Neutrophil (primary cell): ENCODE data around the gene OSBPL8.

Experiments
- H3K27ac ChIP-seq: fragments of 200-600 bp; sonication (generic); 2 replicates; pipeline ENCODE4 v1.5.1; 2016; ENCODE audit warnings: mild to moderate bottlenecking, moderate library complexity
- H3K27me3 ChIP-seq: fragments of 200-600 bp; sonication (generic); 2 replicates; pipeline ENCODE4 v1.6.0; 2016; ENCODE audit warnings: mild to moderate bottlenecking
- H3K36me3 ChIP-seq: fragments of 200-600 bp; sonication (generic); 2 replicates; pipeline ENCODE4 v1.5.1; 2017
- H3K4me1 ChIP-seq, 2 experiments: fragments of 200-600 bp in 1 of 2; sonication (generic) in 1 of 2; 1 replicate in 1 of 2; 2 replicates in 1 of 2; pipeline versions ENCODE4 v1.5.1 to v1.6.1; 2013 to 2016; ENCODE audit warnings: low read depth in 1 of 2, low read length in 1 of 2, mild to moderate bottlenecking in 1 of 2, moderate library complexity in 1 of 2; ENCODE audit not compliant: control insufficient read depth in 1 of 2, insufficient read depth in 1 of 2
- H3K4me3 ChIP-seq, 2 experiments: fragments of 200-600 bp in 1 of 2; sonication (generic) in 1 of 2; 1 replicate in 1 of 2; 2 replicates in 1 of 2; pipeline ENCODE4 v1.5.1; 2013 to 2016; ENCODE audit warnings: low read depth in 1 of 2, low read length in 1 of 2, mild to moderate bottlenecking in 1 of 2, moderate library complexity in 1 of 2
- H3K9me3 ChIP-seq: fragments of 200-600 bp; sonication (generic); 2 replicates; pipeline ENCODE4 v1.5.1; 2016
- TF ChIP-seq, protein P1 (sequence below): fragments of 200-600 bp; sonication (generic); IDR thresholded peaks from 2 replicates; pipeline ENCODE4 v1.5.1; 2016; ENCODE audit warnings: antibody characterized with exemption

The OSBPL8 gene, protein sequence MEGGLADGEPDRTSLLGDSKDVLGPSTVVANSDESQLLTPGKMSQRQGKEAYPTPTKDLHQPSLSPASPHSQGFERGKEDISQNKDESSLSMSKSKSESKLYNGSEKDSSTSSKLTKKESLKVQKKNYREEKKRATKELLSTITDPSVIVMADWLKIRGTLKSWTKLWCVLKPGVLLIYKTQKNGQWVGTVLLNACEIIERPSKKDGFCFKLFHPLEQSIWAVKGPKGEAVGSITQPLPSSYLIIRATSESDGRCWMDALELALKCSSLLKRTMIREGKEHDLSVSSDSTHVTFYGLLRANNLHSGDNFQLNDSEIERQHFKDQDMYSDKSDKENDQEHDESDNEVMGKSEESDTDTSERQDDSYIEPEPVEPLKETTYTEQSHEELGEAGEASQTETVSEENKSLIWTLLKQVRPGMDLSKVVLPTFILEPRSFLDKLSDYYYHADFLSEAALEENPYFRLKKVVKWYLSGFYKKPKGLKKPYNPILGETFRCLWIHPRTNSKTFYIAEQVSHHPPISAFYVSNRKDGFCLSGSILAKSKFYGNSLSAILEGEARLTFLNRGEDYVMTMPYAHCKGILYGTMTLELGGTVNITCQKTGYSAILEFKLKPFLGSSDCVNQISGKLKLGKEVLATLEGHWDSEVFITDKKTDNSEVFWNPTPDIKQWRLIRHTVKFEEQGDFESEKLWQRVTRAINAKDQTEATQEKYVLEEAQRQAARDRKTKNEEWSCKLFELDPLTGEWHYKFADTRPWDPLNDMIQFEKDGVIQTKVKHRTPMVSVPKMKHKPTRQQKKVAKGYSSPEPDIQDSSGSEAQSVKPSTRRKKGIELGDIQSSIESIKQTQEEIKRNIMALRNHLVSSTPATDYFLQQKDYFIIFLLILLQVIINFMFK

GRCh38 chr12:76559400-76560085 lies at the start of gene OSBPL8:
OSBPL8 (minus strand) TSS chr12:76559771; CDS start chr12:76487551, 72,220 bp downstream.
- Histone ChIP-seq H3K4me1 (peaks cover 43 to 46% of the 10 kb centered on the region in 2 experiments), H3K36me3 (no peaks in the 10 kb centered on the region), H3K4me3 (peak within 1 kb of the TSS; percentile 92 to 99), H3K9me3 (no peaks in the 10 kb centered on the region), H3K27ac (peak within 1 kb of the TSS; percentile 94), H3K27me3 (no peaks in the 10 kb centered on the region)
- TF ChIP-seq, protein P1, sequence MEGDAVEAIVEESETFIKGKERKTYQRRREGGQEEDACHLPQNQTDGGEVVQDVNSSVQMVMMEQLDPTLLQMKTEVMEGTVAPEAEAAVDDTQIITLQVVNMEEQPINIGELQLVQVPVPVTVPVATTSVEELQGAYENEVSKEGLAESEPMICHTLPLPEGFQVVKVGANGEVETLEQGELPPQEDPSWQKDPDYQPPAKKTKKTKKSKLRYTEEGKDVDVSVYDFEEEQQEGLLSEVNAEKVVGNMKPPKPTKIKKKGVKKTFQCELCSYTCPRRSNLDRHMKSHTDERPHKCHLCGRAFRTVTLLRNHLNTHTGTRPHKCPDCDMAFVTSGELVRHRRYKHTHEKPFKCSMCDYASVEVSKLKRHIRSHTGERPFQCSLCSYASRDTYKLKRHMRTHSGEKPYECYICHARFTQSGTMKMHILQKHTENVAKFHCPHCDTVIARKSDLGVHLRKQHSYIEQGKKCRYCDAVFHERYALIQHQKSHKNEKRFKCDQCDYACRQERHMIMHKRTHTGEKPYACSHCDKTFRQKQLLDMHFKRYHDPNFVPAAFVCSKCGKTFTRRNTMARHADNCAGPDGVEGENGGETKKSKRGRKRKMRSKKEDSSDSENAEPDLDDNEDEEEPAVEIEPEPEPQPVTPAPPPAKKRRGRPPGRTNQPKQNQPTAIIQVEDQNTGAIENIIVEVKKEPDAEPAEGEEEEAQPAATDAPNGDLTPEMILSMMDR = peak; percentile 64

GRCh38 chr12:76608070-76608469 lies 48.5 kb upstream of the OSBPL8 start:
- no peak overlapping the region for H3K4me3 ChIP-seq
- no peaks in the 10 kb centered on the region for H3K9me3 ChIP-seq
- no peaks in the 10 kb centered on the region for H3K27me3 ChIP-seq
- no peak overlapping the region for H3K27ac ChIP-seq
- H3K36me3 ChIP-seq = no peaks in the 10 kb centered on the region
- peaks cover 4 to 7% of the 10 kb centered on the region in 2 experiments for H3K4me1 ChIP-seq
- TF ChIP-seq, protein P1 = no peak

DNA sequence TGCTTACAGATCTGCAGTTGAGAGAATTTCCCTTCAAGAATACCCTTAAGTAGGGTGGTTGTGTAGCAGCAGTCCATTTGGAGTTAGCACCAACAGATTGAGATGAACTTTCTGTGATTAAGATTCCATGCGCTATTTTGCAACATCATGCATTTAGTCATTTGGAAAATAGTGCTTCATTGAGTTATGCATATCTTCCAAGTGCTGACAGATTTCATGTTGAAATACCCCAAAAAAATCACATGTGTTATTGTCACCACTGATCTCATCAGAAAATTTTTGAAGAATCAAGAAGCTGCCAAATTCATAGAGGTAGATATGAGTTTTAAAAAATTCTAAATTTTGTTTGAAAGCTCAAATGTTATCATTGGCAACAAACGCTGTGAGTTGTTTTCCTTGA lies 35.5 kb upstream of the OSBPL8 start:
- Histone ChIP-seq H3K27ac (no peak overlapping the region), H3K9me3 (no peaks in the 10 kb centered on the region), H3K36me3 (no peaks in the 10 kb centered on the region), H3K4me3 (no peak overlapping the region), H3K27me3 (no peaks in the 10 kb centered on the region), H3K4me1 (peaks cover 0 to under 1% of the 10 kb centered on the region in 2 experiments)
- TF ChIP-seq, protein P1 = no peak

DNA sequence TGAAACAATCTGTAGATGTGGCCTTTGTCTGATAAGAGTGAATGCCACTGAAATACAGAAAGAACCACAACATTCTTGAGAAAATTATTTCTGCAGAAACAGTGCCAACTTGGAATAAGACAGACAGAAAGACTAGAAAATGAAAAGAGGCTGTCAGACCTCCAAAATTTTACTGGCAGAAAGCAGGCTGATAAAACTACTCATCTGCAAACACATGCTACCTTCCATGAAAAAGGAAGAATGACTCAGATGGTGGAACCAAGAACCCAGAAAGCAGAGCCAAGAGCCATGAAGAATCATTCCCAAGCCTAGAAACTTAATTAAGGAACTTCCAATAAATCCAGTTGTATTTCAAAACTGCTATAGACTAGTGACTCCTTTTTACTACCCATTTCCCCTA lies 31.9 kb upstream of the OSBPL8 start:
- TF ChIP-seq, protein P1 = no peak
- Histone ChIP-seq H3K9me3 (no peaks in the 10 kb centered on the region), H3K4me1 (peaks cover 33 to 34% of the 10 kb centered on the region in 2 experiments), H3K27me3 (no peaks in the 10 kb centered on the region), H3K27ac (no peak overlapping the region), H3K36me3 (no peaks in the 10 kb centered on the region), H3K4me3 (no peak overlapping the region)

DNA sequence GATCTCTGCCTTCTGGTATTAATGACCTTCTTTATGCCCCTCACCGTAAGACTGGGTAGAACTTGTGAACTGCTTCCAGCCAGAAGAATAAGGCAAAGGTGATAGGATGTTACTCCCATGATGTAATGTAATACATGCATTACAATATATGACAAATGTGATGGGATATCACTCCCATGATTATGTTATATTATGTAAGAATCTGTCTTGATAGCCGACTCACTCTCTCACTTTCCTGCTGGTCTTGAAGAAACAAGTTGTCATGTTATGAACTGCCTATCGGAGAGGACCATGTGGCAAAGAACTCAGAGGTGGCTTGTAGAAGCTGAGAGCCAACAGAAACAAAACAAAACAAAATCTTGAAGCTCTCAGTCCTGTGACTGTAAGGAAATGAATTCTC lies 30.6 kb upstream of the OSBPL8 start:
- Histone ChIP-seq H3K27ac (no peak overlapping the region), H3K36me3 (no peaks in the 10 kb centered on the region), H3K27me3 (no peaks in the 10 kb centered on the region), H3K4me3 (no peak overlapping the region), H3K4me1 (peaks cover 33 to 34% of the 10 kb centered on the region in 2 experiments), H3K9me3 (no peaks in the 10 kb centered on the region)
- TF ChIP-seq, protein P1 = no peak
